Stimulated activated CD8-positive, alpha-beta memory T cell treated with anti-CD3 and anti-CD28 coated beads, Interleukin-15, amount 100 ng/mL, for 48 hours (primary cell): ENCODE results near the gene F7.

ENCODE experiments used
- DNase-seq, 2 donors: peaks; one replicate each; pipeline ENCODE4 v3.0.0-alpha.2; 2020; ENCODE audit warnings: low read depth in 2 of 2

F7 gene

DNA sequence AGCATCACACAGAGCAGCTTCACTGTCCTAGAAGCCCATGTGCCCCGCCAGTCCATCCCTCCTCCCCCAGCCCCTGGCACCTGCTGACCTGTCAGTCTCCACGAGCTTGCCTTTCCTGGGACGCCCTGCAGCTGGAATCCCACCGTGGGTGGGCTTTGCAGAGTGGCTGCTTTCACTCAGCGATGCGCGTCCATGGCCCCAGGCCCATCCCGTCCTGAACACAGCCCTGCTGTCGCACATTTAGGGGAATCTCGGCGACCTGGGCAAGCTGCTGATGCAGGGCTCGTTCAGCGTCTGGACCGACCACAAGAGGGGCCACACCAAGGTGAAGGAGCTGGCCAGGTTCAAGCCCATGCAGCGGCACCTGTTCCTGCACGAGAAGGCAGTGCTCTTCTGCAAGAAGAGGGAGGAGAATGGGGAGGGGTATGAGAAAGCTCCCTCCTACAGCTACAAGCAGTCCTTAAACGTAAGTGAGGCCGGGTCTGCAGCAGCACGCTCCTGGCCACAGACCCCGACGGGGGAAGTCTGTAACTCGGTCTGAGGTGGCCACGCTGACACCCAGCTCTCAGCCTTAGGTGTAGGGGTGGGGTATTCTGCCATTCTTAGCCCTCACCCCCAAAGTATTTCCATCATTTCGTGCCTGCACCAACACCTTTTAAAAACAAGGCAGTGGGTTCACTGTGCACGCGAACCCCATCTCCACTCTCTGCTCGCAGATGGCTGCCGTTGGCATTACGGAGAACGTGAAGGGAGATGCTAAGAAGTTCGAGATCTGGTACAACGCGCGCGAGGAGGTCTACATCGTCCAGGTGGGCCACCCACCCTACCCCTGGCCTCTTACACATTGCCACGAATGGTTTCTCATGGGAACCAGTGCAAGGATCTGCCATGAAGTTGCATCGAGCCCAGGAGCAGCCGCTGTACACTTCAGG lies 18.3 kb upstream of the F7 start:
- no peak for DNase-seq

GRCh38 chr13:113087923-113088690 lies 17.5 kb upstream of the F7 start:
- no peak for DNase-seq

- DNase-seq, result no peak
Observed at GRCh38 chr13:113088691-113089020, 16.9 kb upstream of the F7 start.

- DNase-seq, result no peak
Observed at GRCh38 chr13:113089693-113090414, 15.7 kb upstream of the F7 start.

DNA sequence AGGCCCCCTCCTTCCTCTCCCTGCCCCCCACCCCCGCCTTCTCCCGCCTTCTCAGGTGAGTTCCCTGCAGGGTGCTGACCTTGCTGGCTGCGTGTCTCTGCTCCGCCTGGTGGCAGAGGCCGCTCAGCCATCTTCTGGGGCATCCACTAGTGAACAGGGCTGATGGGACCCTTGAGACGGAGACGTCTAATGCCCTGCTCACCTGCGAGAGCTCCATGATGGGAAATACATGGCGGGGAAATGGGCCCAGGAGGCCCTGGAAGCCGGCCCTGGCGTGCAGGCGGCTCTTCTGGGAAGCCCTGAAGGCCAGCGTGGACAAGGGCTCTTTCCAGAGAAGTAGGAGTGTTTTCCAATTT lies 15.2 kb upstream of the F7 start:
- DNase-seq, result no peak

GRCh38 chr13:113090806-113091205 lies 14.8 kb upstream of the F7 start:
- no peak for DNase-seq

- DNase-seq, result no peak
Observed at GRCh38 chr13:113091211-113091771, 14.3 kb upstream of the F7 start.

DNA sequence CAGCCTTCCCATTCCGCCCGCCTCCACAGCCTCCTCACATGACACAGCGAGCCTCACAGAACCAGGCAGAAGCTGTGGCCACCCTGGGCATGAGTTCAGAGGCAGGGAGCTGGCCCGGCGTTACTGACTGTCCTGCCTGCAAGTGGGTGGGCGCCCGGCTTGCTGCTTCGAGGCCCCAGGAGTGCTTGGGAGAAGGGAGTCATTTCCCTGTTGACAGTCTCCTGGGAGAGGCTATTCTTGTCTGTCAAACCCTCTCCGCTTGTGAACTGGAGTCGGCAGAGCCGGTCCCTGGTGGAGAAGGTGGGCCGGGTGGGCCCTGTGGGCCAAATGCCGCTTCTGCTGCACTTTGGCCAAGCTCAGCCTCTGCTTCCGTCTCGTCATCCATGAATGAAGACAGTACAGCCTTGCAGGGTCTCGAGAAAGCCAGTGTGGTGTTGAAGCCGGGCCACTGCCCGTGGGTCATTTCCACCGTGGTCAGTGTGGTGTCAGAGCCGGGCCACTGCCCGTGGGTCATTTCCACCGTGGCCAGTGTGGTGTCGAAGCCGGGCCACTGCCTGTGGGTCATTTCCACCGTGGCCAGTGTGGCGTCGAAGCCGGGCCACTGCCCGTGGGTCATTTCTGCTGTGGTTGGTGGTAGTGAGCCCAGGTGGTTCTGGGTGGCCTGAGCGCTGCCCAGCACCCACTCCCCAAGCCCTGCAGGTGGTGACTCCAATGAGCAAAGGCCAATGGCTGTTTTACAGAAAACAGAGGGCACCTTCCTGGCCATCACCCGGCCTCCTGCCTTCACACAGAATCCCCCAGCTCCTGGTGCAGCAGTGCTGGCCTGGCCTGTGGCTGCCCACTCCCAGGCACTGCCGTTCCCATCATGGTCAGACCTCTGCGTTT lies 13.5 kb upstream of the F7 start:
- no peak for DNase-seq

GRCh38 chr13:113092776-113093579 lies 12.6 kb upstream of the F7 start:
- no peak for DNase-seq

- no peak for DNase-seq
Observed at GRCh38 chr13:113093580-113094409, 11.8 kb upstream of the F7 start.

DNA sequence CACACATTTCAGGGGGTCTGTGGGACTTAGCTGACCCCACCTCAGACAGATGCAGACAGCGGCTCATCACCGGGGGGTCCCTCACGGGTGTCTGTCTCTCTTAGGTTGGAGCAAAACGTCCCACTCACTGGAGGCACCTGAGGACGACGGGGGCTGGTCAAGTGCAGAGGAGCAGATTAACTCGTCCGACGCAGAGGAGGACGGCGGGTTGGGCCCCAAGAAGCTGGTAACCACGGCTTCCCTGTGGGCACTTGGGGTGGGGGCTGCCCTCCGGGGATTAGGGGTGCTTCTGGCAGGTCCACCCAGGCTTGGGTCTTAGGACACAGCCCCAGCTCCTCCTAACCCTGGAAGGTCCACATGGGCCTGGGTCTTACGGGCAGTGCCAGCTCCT lies 11.2 kb upstream of the F7 start:
- no peak for DNase-seq

GRCh38 chr13:113095146-113096051 lies 10.2 kb upstream of the F7 start:
- no peak for DNase-seq

DNA sequence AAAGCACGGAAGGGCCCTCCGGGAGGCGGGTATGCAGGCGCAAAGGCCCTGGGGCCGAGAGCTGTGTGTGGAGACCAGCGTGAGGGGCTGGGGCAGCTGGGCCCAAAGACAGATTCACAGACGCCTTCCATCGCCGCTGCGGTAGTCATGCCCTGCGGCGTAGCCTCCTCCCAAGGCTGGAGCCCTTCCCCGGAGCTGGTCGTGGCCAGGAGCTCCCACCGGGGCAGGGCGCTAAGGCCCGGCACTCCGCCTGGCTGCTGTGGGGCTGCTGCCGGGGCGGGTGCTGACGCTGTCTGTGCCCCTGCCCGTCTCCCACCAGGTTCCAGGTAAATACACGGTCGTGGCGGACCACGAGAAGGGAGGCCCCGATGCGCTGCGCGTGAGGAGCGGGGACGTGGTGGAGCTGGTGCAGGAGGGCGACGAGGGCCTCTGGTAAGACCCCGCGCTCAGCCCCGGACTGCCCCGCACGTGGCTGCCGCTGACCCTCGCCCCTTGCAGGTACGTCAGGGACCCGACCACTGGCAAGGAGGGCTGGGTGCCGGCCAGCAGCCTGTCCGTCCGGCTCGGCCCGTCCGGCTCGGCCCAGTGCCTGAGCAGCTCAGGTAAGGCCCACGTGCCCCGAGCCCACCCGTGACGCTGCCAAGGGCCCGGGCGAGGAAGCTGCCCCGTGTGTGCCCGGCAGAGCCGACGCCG lies 9.4 kb upstream of the F7 start:
- DNase-seq, result no peak

DNA sequence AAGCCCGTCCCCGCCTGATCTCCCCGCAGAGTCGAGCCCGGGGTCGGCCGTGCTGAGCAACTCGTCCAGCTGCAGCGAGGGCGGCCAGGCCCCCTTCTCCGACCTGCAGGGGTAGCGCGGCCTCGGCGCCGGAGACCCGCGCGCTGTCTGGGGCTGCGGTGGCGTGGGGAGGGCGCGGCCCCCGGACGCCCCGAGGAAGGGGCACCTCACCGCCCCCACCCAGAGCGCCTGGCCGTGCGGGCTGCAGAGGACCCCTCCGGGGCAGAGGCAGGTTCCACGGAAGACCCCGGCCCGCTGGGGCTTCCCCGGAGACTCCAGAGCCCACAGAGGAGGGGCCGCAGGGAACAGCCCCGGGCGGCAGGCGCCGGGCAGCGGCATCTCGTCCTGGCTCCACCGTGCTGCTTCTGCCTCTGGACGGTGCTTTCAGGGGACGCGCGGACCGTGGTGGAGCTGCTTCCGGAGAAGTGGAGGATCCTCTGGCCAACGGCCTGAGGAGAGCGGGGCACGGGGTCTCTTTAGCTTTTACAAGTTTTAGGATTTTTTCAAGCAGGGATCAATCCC lies 8.8 kb upstream of the F7 start:
- no peak for DNase-seq

DNA sequence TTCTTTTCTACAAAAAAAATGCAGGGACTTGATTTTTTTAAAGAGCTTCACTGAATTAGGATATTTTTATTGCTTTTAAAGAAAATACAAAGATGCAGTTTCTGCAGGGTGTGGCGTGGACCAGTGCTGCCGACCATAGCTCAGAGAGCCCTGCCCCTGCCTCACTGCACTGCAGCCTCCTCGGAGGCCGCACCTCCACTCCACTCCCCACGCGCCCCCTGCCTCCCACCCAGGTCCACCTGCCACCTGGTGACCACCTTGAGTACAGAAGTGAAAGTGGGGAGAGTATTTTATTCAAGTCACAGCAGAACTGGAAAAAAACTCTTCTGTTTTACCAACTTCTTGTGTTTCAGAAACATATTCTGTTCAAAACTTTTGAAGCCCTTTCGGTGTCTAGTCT lies 7.9 kb upstream of the F7 start:
- no peak for DNase-seq

DNA sequence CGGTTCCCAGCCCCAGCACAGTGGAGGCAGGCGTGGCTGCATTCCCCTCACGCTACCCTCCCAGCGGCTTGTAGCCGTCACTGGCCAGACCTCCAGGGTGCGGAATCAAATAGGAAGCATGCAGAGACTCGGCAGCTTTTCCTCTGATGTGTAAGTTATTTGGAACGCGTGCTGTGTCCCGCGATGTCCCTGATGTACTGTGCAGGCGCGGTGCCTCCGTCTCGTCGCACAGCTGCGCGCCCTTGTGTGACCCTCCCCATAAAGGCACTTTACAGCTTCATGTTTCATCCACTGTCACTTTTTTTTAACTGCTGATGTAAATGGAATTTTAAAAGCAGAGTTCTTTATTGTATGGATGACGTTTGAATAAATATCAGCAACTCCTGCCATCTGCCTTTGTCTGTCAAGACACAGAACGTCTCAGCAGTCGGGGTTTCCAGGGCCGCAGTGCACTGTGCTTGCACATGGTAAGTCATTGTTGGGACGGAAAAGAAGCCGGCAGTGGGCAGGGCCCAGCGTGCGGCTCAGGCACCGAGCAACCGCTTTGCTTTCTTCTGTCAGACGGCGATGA lies 7.3 kb upstream of the F7 start:
- no peak for DNase-seq

GRCh38 chr13:113099142-113099541 lies 6.4 kb upstream of the F7 start:
- no peak for DNase-seq
